OCI-LY3 (cell line): ENCODE data around the gene ZNF839.
A peak's percentile ranks its signal among the peaks of the same experiment; 100 is the strongest.

Source experiments
- H2AFZ ChIP-seq: fragments of 200-600, 300-600 bp; shearing (Covaris generic); 2 replicates; pipeline ENCODE4 v1.6.0; 2014; ENCODE audit warnings: antibody characterized with exemption, low read depth, low read length
- H3K27ac ChIP-seq: fragments of 200-600, 300-600 bp; sonication (generic); 2 replicates; pipeline ENCODE4 v1.5.1; 2014; ENCODE audit warnings: mild to moderate bottlenecking, low read length, moderate library complexity, mixed read lengths
- H3K27me3 ChIP-seq: fragments of 200-600, 300-600 bp; sonication (generic); 2 replicates; pipeline ENCODE4 v1.6.1; 2014; ENCODE audit warnings: low read depth, low read length, mixed read lengths
- H3K36me3 ChIP-seq: fragments of 200-600, 300-600 bp; sonication (generic); replicated peaks from 2 replicates; pipeline ENCODE3; 2014; ENCODE audit warnings: low read depth, low read length, mixed read lengths
- H3K4me1 ChIP-seq: fragments of 300-600, 200-600 bp; sonication (generic); 2 replicates; pipeline ENCODE4 v1.6.1; 2014; ENCODE audit warnings: low read length, mixed read lengths
- H3K4me2 ChIP-seq: fragments of 200-600, 300-600 bp; sonication (generic); 2 replicates; pipeline ENCODE4 v1.6.1; 2014; ENCODE audit warnings: low read length, mixed read lengths
- H3K4me3 ChIP-seq: fragments of 300-600, 200-600 bp; sonication (generic); 2 replicates; pipeline ENCODE4 v1.5.1; 2014; ENCODE audit warnings: antibody characterized with exemption, mild to moderate bottlenecking, low read length, moderate library complexity
- H3K79me2 ChIP-seq: fragments of 300-600, 200-600 bp; shearing (Covaris generic); 2 replicates; pipeline ENCODE4 v1.6.1; 2014; ENCODE audit warnings: mild to moderate bottlenecking, low read length, mixed read lengths
- H3K9ac ChIP-seq: fragments of 300-600, 200-600 bp; shearing (Covaris generic); 2 replicates; pipeline ENCODE4 v1.6.0; 2014; ENCODE audit warnings: mild to moderate bottlenecking, low read length, moderate library complexity
- H3K9me3 ChIP-seq: fragments of 200-600, 300-600 bp; shearing (Covaris generic); 2 replicates; pipeline ENCODE4 v1.6.1; 2014; ENCODE audit warnings: low read length, mixed read lengths; ENCODE audit not compliant: insufficient read depth
- H4K20me1 ChIP-seq: fragments of 200-600, 300-600 bp; sonication (generic); 2 replicates; pipeline ENCODE4 v1.6.1; 2016; ENCODE audit warnings: low read length, mixed read lengths; ENCODE audit not compliant: insufficient read depth
- CTCF ChIP-seq: fragments of 200-600, 300-600 bp; sonication (generic); IDR thresholded peaks from 2 replicates; pipeline ENCODE4 v1.5.1; 2014; ENCODE audit warnings: antibody characterized with exemption, low read length, low read depth
- EZH2phosphoT487 ChIP-seq: fragments of 200-600 bp; shearing (Covaris generic); IDR thresholded peaks from 2 replicates; pipeline ENCODE4 v1.6.1; 2018; ENCODE audit warnings: antibody characterized with exemption, mixed run types, low read depth

The ZNF839 gene

GRCh38 chr14:102319351-102320032 is at the start of gene ZNF839:
TSS of gene ZNF839 (plus strand) at chr14:102319746. CDS start at chr14:102319766, 20 bp downstream.
- Histone ChIP-seq H3K27ac (peak within 1 kb of the TSS; percentile 37), H3K9ac (peak within 1 kb of the TSS; percentile 88)

DNA sequence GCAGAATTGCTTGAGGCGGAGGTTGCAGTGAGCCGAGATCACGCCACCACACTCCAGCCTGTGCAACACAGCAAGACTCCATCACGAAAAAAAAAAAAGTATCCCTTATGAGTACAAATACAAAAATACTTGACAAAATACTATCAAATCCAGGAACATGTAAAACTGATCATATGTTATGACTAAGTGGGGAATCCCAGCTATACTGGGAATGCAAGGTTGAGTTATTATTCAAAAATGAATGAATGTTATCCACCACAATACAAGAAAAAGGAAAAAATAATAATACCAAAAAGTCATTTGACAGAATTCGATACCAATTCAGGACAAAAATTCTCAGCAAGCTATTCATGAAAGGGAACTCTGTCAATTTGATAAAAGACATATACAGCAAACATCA is 47.2 kb upstream of the ZNF839 start:
- H3K9ac ChIP-seq = no peak overlapping the region
- no peaks in the 10 kb centered on the region for H4K20me1 ChIP-seq
- H3K4me1 ChIP-seq = peaks cover 10% of the 10 kb centered on the region
- no peaks in the 10 kb centered on the region for H3K9me3 ChIP-seq
- H3K27ac ChIP-seq = no peak overlapping the region
- no peak overlapping the region for H3K4me3 ChIP-seq
- peak overlapping the region; percentile 6; the same call in 1 of the 2 replicates for H3K4me2 ChIP-seq
- TF ChIP-seq EZH2phosphoT487 = no peak
- TF ChIP-seq CTCF = no peak
- no peaks in the 10 kb centered on the region for H3K79me2 ChIP-seq
- H3K27me3 ChIP-seq = no peaks in the 10 kb centered on the region
- no peak overlapping the region for H2AFZ ChIP-seq
- H3K36me3 ChIP-seq = no peaks in the 10 kb centered on the region

More at GRCh38 chr14:102319351-102320032, at the start of gene ZNF839:
- no peaks in the 10 kb centered on the region for H3K36me3 ChIP-seq
- H3K4me1 ChIP-seq = peaks cover 35% of the 10 kb centered on the region
- no peaks in the 10 kb centered on the region for H4K20me1 ChIP-seq
- H2AFZ ChIP-seq = peak within 1 kb of the TSS; percentile 97
- no peaks in the 10 kb centered on the region for H3K27me3 ChIP-seq
- H3K4me2 ChIP-seq = peak within 1 kb of the TSS; percentile 97
- H3K9me3 ChIP-seq = no peaks in the 10 kb centered on the region
- peak within 1 kb of the TSS; percentile 91 for H3K4me3 ChIP-seq
- TF ChIP-seq EZH2phosphoT487 (no peak), CTCF (no peak)
- peaks cover 15% of the 10 kb centered on the region for H3K79me2 ChIP-seq

- Histone ChIP-seq H4K20me1 (no peaks in the 10 kb centered on the region), H3K9ac (no peak overlapping the region), H3K4me2 (no peak overlapping the region), H3K4me1 (peaks cover 10% of the 10 kb centered on the region), H3K79me2 (no peaks in the 10 kb centered on the region), H3K27ac (no peak overlapping the region), H3K36me3 (no peaks in the 10 kb centered on the region), H3K27me3 (no peaks in the 10 kb centered on the region), H2AFZ (no peak overlapping the region), H3K4me3 (no peak overlapping the region), H3K9me3 (no peaks in the 10 kb centered on the region)
- TF ChIP-seq EZH2phosphoT487 (no peak), CTCF (no peak)
Observed at GRCh38 chr14:102275866-102276265, 43.7 kb upstream of the ZNF839 start.

- H3K4me2 ChIP-seq = no peak overlapping the region
- no peaks in the 10 kb centered on the region for H4K20me1 ChIP-seq
- no peaks in the 10 kb centered on the region for H3K79me2 ChIP-seq
- no peak overlapping the region for H3K9ac ChIP-seq
- H2AFZ ChIP-seq = no peak overlapping the region
- H3K27me3 ChIP-seq = no peaks in the 10 kb centered on the region
- H3K4me3 ChIP-seq = no peak overlapping the region
- H3K36me3 ChIP-seq = no peaks in the 10 kb centered on the region
- no peak for TF ChIP-seq CTCF
- no peak for TF ChIP-seq EZH2phosphoT487
- H3K27ac ChIP-seq = no peak overlapping the region
- no peaks in the 10 kb centered on the region for H3K9me3 ChIP-seq
- no peaks in the 10 kb centered on the region for H3K4me1 ChIP-seq
Observed at GRCh38 chr14:102277874-102278630, 41.5 kb upstream of the ZNF839 start.
